Subcutaneous adipose tissue (tissue), 4 donors: Measurements from ENCODE around the gene TCF25. TPM values are rescaled to one million over a fixed set of nuclear protein-coding genes. Genes with fewer than 3 reads are reported as not detected.

ENCODE experiments used
- total RNA-seq, 4 donors: library from RNA; depleted of rRNA; stranded (reverse); fragments of >200 nt; gene quantifications; one replicate each; pipeline ENCODE4 v1.1.0, GENCODE V29; 2016
- TF ChIP-seq, protein P1 (sequence below): fragments of 450-650 bp; IDR thresholded peaks from one replicate; pipeline ENCODE4 v1.5.1; 2016; ENCODE audit warnings: low read depth, mild to moderate bottlenecking, control low read depth, antibody characterized with exemption, moderate library complexity

TCF25 gene, protein sequence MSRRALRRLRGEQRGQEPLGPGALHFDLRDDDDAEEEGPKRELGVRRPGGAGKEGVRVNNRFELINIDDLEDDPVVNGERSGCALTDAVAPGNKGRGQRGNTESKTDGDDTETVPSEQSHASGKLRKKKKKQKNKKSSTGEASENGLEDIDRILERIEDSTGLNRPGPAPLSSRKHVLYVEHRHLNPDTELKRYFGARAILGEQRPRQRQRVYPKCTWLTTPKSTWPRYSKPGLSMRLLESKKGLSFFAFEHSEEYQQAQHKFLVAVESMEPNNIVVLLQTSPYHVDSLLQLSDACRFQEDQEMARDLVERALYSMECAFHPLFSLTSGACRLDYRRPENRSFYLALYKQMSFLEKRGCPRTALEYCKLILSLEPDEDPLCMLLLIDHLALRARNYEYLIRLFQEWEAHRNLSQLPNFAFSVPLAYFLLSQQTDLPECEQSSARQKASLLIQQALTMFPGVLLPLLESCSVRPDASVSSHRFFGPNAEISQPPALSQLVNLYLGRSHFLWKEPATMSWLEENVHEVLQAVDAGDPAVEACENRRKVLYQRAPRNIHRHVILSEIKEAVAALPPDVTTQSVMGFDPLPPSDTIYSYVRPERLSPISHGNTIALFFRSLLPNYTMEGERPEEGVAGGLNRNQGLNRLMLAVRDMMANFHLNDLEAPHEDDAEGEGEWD
- total RNA-seq = 100 to 1,000 TPM; 147 to 240 (median 148) TPM

DNA sequence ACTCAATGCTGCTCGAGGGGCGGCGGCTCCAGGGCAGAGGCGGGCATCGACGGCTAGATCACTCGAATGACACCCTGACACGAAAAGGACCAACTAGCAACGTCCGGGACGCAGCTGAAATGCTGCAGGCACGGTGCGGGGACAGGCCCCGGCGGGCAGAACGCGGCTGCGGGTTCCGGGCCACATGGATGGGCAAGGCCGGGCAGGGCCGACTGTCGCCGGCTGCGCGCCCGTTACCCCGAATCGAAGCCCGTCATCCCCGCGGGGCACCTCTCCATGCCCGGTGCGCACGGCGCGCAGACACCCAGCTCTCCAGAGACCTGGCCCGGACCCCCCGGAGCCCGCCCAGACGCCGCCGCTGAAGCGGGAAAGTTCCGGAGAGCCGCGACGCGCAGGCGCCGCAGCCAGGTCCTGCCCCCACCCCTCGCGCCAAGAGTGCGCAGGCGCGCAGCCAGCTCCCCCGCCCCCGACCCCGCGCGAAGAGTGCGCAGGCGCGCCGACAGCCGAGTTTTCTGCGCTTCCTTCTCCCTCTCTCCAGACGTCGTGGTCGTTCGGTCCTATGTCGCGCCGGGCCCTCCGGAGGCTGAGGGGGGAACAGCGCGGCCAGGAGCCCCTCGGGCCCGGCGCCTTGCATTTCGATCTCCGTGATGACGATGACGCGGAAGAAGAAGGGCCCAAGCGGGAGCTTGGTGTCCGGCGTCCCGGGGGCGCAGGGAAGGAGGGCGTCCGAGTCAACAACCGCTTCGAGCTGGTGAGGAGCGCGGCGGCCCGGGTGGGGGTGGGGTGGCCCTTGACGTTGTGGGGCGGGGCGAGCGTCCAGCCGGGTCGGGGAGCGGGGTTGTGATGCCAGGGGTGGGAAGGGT is at the start of gene TCF25:
TCF25 (plus strand) TSS at position 484 of the 863 bp plus-strand sequence; CDS start at position 560, 76 bp downstream.
- TF ChIP-seq, protein P1, sequence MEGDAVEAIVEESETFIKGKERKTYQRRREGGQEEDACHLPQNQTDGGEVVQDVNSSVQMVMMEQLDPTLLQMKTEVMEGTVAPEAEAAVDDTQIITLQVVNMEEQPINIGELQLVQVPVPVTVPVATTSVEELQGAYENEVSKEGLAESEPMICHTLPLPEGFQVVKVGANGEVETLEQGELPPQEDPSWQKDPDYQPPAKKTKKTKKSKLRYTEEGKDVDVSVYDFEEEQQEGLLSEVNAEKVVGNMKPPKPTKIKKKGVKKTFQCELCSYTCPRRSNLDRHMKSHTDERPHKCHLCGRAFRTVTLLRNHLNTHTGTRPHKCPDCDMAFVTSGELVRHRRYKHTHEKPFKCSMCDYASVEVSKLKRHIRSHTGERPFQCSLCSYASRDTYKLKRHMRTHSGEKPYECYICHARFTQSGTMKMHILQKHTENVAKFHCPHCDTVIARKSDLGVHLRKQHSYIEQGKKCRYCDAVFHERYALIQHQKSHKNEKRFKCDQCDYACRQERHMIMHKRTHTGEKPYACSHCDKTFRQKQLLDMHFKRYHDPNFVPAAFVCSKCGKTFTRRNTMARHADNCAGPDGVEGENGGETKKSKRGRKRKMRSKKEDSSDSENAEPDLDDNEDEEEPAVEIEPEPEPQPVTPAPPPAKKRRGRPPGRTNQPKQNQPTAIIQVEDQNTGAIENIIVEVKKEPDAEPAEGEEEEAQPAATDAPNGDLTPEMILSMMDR = no peak

DNA sequence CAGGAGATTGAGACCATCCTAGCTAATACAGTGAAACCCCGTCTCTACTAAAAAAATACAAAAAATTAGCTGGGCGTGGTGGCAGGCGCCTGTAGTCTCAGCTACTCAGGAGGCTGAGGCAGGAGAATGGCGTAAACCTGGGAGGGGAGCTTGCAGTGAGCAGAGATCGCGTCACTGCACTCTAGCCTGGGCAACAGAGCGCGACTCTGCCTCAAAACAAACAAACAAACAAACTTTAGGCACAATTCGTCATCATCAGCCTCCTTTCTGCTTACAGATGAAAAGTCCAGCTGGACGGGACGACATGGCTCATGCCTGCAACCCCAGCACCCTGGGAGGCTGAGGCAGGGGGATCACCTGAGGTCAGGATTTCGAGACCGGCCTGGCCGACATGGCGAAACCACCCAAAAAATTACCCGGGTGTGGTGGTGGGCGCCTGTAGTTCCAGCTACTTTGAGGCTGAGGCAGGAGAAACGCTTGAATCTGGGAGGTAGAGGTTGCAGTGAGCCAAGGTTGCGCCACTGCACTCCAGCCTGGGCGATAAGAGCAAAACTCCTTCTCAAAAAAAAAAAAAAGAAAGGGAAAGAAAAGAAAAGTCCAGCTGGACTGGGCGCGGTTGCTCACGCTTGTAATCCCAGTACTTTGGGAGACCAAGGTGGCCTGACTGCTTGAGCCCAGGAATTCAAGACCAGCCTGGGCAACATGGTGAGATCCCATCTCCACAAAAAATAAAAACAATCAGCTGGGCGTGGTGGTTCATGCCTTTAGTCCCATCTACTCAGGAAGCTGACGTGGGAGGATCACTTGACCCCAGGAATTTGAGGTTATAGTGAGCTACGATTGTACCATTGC is 46.6 kb upstream of the TCF25 start:
- TF ChIP-seq, protein P1 = no peak

DNA sequence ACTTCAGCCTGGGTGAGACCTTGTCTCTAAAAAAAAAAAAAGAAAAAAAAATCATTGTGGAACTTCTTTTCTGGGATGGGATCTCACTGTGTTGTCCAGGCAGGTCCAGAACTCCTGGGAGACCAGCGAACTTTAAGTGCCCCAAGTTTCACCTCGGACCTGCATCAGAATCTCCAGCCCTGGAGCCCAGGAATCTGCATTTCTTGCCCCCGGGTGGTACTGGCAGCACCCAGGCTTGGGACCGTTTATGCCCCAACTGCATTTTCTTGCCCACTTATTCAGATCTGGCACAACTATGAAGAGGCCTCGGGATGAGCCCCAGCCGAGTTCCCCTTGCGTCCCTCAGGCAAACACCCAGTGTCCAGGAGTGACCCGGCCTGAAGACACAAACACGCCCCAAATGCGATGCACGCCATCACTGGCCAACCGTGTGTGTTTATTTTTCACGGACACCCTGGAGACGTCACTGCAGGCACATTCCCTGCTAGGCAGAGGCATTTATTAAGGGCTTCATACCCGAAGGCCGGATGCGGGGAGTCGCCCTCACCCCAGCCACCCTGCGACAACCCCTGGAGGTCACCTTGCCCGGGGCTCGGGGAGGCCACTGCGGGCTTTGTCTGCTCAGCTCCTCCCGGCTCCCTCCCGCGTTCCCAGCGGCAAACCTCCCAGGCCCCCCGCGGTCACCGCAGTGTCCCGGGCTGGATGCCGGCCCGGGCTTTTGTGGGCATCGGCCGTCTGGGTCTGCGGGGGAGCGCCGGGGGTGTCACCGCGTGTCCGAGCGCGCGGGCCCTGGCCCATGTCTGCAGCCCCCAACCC is 45.8 kb upstream of the TCF25 start:
- TF ChIP-seq, protein P1 = no peak

DNA sequence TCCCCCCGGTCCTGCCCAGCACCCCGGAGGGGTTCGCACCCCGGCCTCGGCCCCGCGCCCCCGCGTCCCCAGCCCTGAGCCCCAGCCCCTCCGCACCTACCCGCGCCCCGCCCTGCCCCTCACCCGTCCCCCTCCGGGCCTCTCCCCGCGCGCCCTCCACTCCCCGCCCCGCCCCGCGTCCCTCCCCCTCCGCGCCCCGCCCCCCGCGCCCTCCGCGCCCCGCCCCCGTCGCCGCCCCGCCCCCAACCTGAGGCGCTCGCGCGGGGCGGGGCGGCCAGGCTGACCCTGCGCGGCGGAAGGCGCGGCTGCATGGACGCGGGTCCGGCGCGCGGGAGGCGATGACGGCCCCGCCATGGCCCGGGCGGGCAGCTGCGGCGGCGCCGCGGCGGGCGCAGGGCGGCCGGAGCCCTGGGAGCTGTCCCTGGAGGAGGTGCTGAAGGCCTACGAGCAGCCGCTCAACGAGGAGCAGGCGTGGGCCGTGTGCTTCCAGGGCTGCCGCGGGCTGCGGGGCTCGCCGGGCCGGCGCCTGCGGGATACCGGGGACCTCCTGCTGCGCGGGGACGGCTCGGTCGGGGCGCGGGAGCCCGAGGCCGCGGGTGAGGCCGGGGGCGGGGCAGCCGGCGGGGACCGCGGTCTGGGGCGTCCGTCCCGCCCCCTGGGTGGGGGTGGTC is 45.1 kb upstream of the TCF25 start, which contains the start of gene SPIRE2:
SPIRE2 (plus strand) TSS at position 277 of the 671 bp plus-strand sequence; CDS start at position 353, 76 bp downstream.
- TF ChIP-seq, protein P1 = no peak

DNA sequence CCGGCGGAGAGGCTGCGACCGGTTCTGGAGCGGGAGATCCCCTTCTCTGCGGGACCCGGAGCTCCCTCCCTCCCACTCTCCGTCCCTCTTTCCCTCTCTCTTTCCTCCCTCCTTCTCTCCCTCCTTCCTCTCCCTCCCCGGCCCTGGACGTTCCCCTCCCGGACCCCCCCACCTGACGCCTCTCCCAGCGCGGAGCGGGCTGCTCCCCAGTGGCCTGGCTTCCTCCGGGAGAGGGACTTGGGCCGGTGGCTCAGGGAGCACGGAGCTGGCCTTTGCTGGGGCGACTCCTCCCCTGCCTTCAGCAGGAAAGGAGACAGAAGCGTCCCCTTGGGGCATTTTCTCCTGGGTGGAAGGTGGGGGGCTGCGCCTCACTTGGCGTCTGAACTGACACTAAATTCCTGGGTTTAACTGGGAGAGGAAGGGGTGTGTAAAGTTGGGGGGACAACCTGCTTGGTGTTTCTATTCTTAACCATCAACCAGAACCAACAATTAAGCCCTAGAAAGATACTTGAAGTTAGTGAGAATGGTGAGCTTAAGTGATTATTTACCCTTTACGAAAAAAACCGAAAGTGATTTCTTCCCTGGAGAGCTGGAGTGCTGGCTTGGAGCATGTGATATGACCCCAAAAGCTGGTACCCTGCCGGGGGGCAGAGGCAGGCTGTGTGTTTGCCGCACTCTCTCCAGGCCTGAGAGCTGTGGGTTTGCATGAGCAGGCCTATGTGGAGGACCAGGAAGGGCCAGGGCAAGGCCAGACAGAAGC is 44.3 kb upstream of the TCF25 start:
- TF ChIP-seq, protein P1 = no peak
